Measurements from ENCODE around the gene SRRT.
"Not testable (repeated sequence)": the region's sequence is repeated elsewhere in the genome, so short reads cannot be mapped to it uniquely, and the experiment has no call there.

SRRT gene

GRCh38 chr7:100894860-100895700, 20.2 kb downstream of the SRRT start:
- no peak for DNase-seq (ENCODE audit: low read depth)

DNA sequence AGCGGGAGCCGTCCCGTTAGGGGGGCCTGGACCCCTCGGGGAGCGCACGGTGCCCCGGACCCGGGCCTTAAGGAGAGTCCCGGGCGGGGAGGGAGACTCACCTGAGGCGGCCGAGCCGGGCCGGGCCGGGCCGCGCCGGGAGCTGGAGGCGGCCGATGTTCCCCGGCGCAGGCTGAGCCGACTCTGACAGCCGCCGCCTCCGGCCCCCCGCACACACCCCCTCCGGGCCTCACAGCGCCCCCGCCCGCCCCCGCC, 20.7 kb downstream of the SRRT start, which contains the start of gene ACHE:
Gene ACHE, minus strand, starts transcription at position 188 of the 255 bp plus-strand sequence. CDS start 1,656 bp downstream, outside the sequence.
- DNase-seq (ENCODE audit: low read depth) = no peak

DNA sequence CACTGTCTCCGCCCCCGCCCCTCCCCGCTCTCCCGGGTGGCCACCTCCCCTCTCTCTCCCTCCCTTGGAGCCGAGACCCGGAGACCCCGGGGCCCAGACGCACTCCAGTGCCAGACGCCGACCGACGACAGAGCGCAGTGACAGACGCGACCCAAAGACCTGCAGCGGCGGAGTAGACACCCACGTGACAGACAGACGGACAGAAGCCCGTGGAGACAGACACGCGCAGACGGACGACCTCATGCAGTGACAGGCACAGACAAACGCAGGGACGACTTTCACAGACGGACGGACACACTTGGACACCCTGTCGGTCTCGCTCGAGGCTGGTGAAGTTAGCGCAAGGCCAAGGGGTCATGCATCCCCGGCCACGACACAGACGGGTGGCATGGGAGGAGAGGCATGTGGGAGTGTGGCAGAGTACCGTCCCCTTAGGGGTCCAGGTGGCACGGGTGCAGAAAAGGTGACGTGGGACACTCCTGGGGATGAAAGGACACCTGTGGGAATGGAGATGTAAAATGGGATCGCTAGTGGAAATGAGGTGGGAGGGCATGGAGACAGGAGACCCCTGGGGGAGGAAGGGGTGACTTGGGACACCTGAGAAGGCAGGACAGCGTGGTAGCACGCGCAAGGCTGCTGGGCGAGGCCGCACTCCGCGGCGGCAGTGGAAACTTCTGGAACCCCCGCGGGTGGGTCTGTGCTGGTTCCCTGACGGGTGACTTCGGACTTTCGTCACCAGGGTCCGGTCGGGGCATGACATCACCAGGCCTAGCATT, 21.2 kb downstream of the SRRT start:
- DNase-seq (ENCODE audit: low read depth) = no peak

DNA sequence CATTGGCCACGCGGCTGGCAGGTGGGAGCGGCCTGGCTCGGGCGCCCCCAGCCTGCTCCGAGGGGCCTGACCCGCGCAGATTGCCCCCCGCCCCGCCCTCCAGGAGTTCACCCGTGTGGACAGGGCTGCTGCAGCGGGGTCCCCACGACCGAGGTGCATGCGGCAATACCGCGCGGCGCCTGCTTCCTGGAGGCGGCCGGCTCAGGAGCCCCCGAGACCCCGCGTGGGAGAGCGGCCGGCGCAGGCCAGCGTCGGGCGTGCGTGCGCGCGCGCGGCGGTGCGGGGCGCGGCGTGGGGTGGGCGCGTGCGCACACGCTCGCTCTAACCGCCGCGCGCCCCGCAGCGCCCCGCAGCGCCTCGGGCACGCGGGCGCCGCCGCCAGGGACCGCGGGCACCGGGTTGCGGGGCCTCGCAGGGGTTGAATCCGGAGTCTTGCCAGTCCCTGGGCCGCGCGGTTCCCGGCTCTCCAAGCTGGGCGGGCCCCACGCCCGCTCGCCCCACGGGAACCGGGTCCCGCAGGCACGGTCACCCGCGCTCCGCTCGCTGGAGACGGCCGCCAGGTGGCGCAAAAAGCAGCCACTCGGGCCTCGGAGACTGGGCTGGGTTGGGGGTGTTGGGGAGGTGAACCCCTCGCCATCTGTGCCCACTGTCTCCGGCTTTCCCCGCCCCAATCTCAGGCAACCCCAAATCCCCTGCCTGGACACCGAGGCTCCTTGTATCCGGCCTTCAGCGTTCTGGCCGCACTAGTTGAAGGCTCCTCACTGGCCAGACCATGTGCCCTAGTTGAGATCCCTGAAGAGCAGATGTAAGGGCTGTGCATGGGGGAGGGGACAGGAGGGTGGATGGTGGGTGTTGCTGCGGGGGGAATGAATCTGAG, 22.1 kb downstream of the SRRT start:
- DNase-seq (ENCODE audit: low read depth) = no peak

DNA sequence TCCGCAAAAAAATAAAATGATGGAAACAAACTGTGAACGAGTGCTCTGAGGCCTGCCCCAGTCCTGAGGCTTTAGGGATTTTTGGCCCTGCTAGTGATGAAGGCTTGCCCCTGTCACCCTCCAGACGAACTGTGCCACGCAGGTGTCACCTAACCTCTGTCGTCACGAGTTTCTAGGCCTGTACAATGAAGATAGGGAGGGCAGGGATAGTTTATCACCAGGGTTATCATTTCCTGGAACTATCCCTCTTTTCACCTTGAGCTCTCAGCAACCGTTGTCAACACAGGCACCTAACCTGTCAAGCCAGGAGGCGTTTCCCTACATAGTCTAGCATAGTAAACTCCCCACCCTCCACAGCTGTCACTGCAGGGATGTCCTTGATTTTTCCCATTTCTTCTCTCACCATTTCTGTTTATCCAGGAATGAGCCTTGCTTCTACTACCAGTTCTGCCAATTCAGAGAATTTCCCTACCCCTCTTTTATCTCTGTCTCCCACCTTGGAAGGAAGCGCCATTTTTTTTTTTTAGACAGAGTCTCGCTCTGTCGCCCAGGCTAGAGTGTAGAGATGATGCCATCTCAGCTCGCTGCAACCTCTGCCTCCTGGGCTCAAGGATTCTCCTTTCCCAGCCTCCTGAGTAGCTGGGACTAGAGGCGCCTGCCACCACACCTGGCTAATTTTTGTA, 23.0 kb downstream of the SRRT start:
- no peak for DNase-seq (ENCODE audit: low read depth)

DNA sequence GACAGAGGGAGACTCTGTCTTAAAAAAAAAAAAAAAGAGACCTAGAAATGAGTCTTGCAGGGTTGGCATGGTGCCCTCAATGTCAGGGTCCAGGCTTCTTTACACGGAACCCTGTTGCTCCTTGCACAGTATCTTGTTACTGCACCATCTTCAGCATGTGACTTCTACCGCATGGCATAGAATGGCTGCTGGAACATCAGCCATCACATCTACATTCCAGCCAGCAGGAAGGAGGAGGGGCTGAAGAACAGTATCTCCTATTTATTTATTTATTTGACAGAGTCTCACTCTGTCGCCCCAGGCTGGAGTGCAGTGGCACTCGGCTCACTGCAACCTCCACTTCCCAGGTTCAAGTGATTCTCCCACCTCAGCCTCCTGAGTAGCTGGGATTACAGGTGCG, 24.5 kb downstream of the SRRT start:
- DNase-seq (ENCODE audit: low read depth) = no peak

DNA sequence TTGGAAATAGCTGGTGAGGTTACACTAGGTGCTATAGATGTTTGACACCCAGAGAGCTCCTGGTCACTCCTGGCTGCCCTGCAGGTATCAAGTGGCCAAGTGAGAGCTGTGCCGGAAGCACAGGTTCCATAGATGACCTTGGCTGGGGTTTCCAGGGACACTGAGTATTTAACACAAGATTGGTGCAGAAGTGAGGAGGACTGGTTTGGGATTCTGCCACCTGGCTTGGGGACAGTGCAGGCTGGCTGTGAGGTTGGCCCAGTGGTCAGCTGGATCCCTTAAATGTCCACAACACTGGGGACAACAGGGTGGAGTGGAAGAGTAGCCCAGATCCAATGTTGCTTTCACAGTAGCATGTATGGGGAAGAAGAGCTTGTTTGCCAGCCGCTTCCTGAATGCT, 26.1 kb downstream of the SRRT start:
- DNase-seq (ENCODE audit: low read depth) = no peak

DNA sequence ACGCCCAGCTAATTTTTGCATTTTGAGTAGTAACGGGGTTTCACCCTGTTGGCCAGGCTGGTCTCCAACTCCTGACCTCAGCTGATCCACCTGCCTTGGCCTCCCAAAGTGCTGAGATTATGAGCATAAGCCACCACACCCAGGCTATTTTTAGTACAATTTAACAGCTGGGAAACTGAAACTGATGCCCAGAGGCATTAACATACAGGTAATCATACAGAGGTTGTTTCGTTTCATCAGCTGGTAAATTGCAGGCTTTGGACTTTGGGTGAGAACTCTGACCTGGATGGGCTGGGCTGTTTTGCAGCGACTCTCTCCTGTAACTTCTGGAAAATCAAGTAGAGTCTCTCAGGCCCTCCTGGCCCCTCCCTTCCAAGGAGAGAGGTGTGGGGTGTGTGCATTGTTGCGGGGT, 27.0 kb downstream of the SRRT start:
- no peak for DNase-seq (ENCODE audit: low read depth)

DNA sequence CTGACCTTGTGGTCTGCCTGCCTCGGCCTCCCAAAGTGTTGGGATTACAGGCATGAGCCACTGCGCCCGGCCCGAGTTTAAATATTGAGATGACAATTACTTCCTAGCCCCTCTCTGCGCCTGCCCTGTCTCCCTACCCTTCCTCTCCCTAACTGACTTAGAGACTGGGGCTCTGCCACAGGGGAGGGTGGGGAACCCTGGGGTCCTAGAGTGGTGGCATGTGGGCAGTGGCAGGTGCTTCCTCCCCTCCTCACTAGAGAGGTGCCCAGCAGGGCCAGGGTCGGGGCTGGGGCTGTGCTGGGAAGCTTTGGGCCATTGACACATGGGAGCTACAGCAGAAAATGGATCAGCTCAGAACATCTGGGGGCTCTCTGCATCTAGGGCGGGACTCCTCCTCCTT, 27.7 kb downstream of the SRRT start:
- DNase-seq (ENCODE audit: low read depth) = no peak

DNA sequence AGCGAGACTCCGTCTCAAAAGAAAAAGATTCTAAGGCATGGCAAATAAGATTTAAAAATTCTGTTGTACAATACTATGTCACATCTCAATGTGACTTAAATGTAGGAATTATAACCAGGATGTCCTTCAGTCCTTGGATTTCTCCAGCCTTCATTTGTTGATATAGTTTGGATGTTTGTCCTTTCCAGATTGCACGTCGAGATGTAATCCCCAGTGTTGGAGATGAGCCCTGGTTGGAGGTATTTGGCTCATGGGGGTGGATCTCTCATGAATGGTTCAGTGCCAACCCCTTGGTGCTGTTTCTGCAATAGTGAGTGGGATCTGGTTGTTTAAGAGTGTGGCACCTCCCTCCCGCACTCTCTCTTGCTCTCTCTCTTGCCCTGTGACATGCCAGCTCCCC, 33.6 kb downstream of the SRRT start:
- no peak for DNase-seq (ENCODE audit: low read depth)

DNA sequence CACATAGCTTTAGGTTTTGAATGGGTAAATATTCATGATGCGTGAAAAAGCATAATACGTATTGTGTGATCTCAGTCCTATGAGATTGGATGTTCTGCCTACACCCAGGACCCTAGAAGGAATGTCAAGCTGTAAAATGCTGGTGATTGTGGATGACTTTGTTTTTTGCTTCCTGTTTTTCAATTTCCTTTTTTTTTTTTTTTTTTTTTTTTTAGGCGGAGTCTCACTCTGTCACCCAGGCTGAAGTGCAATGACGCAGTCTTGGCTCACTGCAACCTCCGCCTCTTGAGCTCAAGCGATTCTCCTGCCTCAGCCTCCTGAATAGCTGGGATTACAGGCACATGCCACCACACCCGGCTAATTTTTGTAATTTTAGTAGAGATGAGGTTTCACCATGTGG, 35.5 kb downstream of the SRRT start:
- DNase-seq (ENCODE audit: low read depth) = not testable (repeated sequence)

GRCh38 chr7:100911484-100911883, 36.6 kb downstream of the SRRT start:
- no peak for DNase-seq (ENCODE audit: low read depth)

DNA sequence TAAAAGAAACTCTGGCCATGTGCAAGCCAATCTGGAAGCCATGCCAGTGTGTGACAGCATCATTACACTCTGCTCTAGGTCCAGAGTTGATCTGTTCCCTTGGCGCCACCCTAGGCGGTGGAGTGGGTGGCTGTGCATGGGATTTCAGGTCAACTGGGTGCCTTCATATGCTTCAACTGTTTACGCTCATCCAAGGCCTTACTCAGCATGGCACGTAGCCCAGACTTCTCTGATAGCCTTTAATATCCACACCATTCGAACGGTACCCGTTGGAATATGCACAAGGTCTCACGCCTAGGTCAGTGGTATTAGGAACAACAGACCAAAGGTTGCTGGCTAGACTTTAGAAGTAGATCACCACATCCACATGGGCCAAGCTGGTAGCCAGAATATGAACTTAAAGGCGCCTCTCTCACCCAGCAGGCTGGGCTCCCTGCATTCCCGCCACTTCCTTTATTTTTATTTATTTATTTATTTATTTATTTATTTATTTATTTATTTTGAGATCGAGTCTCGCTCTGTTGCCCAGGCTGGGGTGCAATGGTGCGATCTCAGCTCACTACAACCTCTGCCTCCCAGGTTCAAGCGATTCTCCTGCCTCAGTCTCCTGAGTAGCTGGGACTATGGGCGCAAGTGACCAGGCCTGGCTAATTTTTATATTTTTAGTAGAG, 39.4 kb downstream of the SRRT start:
- DNase-seq (ENCODE audit: low read depth) = no peak

- no peak for DNase-seq (ENCODE audit: low read depth)
Observed at GRCh38 chr7:100914879-100915447, 40.1 kb downstream of the SRRT start.

GRCh38 chr7:100919335-100919734, 44.4 kb downstream of the SRRT start:
- DNase-seq (ENCODE audit: low read depth) = not testable (repeated sequence)

DNA sequence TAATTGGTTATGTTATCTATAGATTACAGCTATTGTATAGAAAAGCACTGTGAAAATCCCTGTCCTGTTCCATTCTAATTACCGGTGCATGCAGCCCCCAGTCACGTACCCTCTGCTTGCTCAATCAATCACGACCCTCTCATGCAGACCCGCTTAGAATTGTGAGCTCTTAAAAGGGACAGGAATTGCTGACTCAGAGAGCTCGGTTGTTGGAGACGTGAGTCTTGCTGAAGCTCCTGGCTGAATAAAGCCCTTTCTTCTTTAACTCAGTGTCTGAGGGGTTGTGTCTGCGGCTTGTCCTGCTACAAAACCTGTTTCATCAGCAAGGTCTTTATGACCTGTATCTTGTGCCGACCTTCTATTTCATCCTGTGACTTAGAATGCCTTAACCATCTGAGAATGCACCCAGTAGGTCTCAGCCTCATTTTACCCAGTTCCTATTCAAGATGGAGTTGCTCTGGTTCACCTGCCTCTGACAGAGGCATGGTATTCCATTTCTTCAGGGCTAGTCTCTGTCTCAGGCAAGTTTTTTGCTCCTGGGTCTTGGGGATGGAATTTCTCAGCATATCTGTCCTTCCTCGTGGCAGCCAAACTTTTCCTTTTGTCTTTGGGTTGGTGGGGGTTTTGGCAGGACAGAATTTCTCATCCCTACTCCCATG, 45.0 kb downstream of the SRRT start:
- DNase-seq (ENCODE audit: low read depth) = not testable (repeated sequence)

DNA sequence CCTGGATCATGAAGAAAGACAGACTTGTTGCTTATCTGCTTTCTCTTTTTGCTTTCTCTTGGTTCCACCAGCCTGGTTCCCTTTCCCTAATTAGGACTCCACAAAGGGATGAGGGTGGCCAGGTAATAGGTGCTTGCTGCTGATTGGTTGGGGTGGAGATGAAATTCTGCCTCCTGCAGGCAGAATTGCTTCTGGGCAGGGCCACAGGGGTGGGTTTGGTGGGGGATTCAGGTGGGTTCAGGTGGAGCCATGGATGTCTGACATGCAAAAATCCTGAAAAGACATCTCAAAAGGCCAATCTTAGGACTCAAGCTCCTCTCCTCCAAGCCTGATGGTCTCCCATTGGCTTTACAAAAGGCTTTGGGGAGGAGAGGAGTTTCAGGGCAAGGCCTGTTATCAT, 46.1 kb downstream of the SRRT start:
- no peak for DNase-seq (ENCODE audit: low read depth)

GRCh38 chr7:100923616-100924015, 48.7 kb downstream of the SRRT start:
- DNase-seq (ENCODE audit: low read depth) = not testable (repeated sequence)

- DNase-seq (ENCODE audit: low read depth) = no peak
Observed at GRCh38 chr7:100929808-100930174, 54.9 kb downstream of the SRRT start.

DNA sequence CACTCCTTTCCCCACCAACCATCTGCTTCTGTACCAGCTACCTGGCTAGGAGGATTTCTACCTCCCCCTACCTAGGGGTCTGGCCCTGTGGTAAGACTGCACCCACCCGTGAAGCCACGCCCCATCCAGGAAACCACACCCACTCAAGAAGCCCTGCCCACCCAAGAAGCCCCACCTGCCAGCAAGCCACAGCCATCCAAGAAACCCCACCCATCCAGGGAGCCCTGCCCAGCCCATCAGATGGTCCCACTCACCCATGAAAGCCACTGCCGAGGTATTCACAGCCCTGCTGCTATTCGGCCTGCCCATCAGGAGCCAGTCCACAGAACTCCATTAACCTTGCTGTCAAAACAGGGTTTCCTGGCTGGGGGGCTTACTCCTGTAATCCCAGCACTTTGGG, 58.8 kb downstream of the SRRT start:
- no peak for DNase-seq (ENCODE audit: low read depth)

GRCh38 chr7:100935381-100935780, 60.5 kb downstream of the SRRT start:
- DNase-seq (ENCODE audit: low read depth) = not testable (repeated sequence)
